NCI-H1436 (cell line): ENCODE measurements around the gene SRGAP3.

Source experiments
- DNase-seq: peaks from one replicate; lab custom pipeline; 2025; lab: John Stamatoyannopoulos, UW

Gene SRGAP3

DNA sequence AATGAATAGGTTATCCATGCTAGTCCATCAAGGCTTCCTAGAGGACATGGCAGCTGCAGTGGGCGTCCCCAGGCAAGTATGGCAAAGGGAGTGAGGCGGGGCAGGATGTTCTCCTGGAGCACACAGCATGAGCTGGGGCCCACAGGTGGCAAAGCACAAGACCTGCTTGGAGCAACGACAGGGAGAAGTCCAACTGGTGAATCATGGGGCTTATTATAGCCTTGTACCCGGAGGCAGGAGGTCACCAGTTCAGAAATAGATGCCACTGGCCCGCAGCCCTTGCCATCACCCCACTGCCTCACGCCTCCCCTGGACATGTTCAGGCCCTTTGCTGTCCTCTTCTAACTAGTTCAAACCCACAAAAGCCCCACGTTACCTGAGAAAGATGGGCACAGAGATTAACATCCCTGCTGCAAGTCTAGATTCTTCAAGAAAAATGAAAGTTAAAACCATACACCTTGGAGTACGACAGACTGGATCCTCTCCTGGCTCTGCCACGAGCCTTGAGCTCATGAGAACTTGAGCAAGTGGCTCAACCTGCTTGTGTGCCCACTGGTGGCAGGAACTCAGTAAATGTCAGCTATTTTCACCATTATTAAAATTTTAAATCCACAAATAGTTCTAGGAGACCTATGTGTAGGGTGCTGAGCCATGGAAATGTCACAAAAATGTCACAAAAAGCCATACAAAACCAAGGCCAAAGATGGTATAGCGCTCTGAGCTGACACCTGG is 1.8 kb upstream of the SRGAP3 start:
- no peak for DNase-seq

DNA sequence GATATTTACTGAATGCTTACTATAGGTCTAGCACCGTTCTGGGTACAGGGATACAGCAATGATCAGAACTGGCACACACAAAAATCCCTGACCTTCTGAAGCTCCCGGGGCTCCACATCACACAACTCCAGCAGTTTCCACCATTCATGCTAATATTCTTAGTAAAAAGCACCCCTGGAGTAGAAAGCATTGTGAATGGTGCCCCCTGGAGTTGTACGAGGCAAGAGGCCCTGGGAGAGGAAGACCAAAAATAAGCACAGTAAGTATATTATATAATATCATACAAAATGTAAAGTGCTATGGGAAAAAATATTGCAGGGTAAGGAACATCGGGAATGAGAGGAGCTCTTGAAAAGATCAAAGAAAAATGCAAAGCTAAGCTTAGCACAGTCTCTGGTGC is 790 bp upstream of the SRGAP3 start:
- DNase-seq: no peak

DNA sequence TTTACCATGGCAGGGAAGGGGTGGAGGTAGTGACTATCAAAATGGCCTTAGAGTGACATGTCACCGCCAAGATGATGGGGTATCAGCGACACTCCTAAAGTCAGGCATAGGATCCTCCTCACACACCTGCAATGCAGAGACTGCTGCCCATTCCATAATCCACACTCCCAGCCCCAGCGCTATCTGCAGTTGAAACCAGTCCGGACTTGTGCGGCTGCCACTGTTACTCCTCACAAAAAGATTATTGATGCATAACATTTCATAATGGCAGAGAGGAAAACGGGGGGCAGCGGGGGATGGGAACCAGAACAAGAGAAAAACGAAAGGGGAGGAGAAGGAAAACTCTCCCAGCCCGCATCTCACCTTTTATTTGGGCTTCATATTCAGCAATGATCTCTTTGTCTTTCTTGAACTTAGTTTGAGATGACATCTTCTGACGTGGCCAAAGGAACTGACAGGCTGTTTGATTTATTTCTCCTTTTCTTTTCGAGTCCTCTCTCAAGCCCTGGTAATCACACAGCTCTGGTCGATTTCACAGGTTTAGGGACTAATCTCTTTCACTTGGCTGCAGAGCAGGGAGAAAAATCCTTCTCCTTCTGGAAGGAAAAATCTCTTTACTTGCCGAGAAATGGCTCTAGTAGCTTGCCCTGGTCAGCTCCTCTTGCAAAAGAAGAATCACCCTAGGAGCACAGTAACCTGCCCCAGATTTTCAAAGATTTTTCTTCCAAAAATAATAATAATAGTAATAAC is 749 bp downstream of the SRGAP3 start:
- no peak for DNase-seq

DNA sequence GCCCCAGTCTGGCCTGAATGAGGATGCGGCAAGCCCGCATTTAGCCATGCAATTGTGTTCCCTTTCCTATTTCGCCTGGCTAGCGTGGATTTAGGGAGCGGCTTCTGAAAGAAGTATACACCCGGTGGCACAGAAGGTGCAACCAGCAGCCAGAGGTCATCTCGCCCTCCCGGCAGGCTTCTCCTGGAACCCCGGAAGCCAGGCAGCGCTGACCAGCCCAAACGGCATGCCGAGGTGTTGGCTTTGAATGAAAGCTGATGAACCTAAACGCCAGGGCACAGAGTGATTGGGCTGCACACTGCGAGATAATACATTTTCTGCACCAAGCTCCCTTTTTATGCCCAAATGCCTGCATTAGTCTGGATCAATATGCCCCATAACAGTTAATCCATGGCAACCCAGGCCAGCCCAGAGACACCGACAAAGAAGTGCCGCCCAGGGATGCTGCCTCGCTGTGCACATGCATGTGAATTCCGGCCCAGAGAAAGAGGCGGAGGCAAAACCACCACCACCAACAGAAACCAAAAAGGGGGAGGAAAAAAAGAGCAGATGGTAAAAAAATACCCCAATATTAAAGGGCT is 1.4 kb downstream of the SRGAP3 start:
- DNase-seq: no peak

DNA sequence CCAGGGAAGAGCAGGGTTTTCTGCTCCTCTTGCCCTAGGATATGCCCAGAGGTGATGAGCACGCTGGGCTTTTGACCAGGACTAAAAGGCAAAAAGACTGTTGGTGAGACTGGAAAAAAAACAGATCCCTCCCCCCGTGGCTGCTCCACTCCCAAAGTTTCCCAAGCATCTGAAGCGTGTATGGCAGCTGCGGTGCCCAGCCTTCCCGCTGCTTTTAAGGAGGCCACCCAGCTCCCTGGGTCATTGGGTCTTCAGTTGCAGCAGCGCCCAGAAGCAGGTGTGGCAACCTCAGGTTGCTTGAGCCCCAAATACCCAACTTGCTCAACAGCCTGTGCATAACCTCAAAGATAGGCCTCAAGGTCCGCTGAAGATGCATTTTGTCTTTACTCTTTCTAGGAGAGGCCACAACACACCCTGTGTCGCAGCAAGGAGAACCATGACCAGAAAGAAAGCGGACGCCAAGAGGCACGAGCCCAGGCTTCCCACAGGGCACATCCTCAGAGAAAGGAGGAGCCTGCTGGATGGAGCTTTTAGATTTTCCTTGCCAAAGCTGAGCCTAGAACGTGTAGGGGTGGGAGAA is 2.0 kb downstream of the SRGAP3 start:
- DNase-seq: no peak

DNA sequence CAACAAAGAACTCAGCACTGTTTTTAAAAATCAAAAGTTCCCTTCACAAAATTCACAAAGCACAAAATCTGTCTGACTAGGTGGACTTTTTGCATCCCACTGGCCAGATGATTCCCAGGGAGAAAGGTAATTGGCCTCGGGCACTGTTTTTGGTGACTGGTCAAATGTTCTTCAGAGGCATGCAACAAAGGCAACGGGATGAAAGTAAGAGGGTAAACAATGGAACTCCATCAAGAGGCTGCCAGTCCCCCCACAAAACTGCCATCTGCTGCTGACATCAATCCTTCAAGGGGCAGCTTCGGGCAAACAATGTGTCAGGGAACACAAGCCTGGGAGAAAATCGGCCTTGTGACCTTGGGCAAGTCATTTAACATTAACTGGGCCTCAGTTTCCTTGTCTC is 3.3 kb downstream of the SRGAP3 start:
- DNase-seq: no peak

DNA sequence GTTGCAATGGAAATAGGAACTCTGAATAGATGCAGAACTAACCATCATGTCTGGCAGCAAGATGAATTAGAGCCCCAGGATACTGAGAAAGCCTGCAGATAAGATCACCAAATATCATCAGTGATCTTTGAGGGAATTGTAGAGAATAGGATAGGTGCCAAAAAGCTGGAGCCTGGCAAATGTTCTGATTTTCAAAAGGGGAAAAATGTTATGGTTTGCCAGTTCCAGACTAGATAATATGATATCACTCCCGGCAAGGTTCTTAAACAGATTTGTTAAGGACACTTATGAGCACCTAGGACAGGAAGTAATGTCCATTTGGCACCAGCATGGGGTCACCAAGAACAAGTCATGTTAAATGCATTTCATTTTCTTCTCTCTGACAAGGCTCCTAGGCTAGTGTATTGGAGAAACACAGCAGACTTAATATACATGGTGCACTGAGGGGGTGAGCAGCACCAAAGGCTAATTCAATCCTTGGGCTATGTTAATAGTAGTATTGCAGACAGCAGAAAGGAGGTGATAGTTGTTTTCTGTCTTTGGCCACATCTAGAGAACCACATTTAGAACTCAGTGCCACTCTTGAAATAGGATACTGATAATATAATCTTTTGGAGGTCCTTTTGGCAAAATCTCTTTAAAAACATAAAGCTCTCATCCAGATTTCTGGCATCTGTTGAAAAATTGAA is 4.8 kb downstream of the SRGAP3 start:
- no peak for DNase-seq

DNA sequence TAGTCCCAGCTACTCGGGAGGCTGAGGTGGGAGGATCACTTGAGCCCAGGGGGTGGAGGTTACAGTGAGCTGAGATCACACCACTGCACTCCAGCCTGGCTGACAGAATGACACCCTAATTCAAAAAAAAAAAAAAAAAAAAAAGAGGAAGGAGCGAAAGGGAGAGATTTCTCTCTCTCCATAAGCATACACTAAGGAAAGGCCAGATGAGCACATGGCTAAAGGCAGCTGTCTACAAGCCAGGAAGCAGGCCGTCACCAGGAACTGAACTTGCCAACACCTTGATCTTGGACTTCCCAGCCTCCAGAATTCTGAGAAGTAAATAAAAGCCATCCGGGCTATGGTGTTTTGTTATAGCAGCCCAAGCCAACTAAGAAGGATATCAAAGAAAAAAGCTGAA is 7.5 kb downstream of the SRGAP3 start:
- DNase-seq: no peak

DNA sequence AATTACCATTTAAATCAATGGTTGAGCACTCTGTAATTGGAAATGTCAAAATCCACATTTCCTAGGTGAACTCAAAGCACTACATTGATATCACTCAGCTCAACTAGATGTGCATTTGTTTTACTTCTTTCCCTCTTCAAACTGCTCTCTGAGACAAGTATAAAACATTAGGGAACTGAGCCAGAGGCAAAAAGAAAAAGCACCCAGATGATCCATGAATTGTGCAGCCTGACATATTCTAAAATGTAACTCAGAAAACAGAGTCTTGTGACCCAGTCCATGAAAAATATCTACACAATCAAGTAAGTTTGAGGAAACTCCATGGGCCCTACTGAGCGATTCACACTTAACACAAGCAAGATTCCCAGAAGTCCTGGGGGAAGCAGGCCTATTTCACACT is 9.8 kb downstream of the SRGAP3 start:
- no peak for DNase-seq

DNA sequence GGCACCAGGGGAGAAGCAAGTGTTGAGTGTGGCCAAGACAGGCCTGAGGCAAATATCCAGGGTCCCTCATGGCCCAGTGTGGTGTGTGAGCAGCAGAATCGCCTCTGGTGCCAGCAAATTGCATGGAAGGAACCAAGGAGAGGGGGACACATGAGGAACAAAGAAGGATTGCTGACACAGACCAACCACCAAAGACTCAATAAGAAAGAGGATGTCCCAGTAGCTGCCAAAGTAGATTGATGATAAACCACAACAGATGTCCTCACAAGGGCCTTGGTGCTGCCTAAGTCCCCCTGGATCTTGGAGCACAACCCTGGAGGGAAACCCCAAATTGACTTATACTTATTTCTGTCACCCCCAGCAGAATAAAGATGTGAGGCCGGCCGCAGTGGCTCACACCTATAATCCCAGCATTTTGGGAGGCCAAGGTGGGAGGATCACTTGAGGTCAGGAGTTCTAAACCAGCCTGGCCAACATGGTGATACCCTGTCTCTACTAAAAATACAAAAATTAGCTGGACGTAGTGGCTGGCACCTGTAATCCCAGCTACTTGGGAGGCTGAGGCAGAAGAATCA is 10.6 kb downstream of the SRGAP3 start:
- DNase-seq: no peak

DNA sequence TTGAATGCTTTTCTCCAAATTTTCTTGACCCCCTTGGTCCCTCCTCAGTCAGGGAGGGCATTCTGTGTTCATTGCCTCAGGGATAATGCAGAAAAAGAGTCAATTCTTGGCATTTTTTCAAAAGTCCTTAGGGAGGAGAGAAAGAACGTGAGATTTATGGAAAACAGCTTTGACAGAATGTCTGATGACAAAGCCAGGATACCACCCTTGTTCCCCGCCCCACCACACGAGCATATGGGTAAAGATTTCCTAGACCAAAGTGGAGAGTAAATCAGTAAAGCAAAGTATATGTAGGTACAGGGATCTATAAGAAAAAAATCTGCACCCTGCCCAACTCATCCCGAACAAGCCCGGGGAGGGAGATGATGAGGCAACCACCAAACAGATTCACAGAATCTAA is 11.2 kb downstream of the SRGAP3 start:
- no peak for DNase-seq

DNA sequence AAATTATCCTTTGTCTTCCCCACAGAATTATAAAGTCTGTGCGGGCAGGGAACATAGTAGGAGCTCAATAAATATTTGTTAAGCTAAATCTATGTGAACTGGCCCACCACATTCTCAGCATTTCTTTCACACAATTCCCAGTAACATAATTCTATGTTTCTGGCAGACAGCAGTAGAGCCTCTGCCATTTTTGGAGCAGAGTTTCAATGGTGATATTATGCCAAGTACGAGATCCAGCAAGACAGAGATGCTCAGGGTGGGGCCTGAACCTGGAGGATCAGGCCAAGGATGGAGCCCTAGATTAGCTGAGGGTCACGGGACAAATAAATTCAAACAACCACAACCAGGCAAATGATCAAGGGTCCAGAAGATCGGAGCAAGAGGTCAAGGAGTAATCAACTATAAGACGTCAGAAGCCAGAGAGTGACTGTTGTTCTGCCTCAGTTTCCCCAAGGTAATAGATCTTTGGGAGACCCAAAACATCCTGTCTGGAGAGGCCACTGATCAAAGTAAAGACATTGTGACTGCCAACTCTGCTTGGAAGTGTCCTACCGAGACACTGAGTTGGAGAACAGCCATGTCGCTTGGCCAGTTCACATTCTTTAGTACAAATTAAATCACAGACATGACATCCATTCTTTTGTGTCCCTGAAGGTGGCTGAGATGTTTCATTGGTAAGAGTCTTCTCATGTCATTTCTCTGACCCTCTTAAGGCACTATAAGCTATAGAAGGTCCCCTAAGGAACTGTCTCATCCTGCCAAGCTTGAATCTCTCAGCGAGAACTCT is 15.4 kb downstream of the SRGAP3 start:
- no peak for DNase-seq

DNA sequence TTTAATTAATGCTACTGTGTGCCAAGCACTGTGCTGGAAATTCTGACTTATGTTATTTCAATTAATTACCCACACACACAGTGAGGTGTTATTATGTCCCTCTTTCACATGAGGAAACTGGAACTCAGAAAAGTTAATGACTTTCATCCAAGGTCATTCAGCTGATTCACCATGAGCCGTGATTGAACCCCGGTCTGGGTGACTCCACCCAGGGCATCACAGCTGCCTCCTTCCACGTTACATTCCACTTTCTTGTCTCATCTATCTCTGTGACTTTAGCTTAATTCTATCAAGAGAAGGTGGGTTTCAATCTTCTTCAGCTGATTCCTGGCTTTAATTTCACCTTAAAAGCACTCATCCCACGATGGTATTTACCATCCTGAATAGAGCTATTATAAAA is 16.3 kb downstream of the SRGAP3 start:
- no peak for DNase-seq

DNA sequence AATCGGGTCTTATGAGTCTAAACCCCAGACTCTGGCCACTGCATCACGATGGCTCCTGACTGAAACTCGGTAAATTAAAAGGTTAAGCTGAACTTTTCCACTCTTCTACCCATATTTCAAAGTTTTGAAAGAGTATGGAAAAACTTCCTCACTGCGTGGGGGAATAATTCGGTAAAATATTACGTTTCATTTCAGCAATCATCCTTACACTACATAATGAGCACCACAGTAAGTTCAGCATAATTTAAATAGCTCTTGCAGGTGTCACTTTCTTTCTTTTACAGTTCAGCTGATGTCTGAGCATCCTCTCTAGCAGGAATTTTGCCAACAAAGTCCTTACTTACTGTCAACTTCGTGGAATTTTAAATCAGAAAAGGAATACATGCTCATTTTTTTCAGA is 17.5 kb downstream of the SRGAP3 start:
- no peak for DNase-seq

DNA sequence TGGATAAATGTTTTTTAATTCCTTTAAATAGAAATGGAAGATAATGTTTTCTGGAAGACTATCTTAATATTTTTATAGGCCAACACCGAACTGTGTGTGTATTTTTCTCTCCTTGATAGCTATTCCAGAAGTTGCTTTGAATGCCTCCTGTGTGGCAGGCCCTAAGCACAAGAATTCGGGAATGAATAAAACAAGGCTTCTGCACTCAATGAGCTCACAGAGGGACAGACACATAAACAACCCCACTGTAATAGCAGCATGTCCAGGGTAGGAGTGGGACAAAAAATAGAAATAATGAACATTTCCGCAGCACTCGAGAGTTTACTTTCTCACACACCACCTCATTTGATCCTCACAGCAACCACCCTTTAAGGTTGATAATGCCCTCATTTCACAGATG is 18.0 kb downstream of the SRGAP3 start:
- DNase-seq: no peak

DNA sequence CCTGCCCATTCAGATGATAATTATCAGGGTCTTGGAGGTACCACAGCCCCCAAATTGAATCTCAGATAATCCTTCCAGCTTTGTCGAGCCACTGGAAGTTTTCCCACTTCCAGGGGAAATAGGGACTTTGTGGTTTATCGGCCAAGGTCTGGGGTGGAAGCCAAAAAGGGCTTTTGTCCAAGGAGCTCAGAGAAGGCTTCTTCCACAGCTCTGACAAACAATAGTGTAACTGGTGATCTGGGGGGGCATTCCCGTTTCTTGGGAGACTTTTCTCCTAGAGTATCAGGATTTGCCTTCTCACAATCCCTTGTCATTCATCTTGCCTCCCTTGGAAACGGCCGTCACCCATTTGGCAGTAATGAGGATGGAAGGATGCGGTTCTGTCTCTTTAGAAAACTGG is 18.4 kb downstream of the SRGAP3 start:
- DNase-seq: no peak

DNA sequence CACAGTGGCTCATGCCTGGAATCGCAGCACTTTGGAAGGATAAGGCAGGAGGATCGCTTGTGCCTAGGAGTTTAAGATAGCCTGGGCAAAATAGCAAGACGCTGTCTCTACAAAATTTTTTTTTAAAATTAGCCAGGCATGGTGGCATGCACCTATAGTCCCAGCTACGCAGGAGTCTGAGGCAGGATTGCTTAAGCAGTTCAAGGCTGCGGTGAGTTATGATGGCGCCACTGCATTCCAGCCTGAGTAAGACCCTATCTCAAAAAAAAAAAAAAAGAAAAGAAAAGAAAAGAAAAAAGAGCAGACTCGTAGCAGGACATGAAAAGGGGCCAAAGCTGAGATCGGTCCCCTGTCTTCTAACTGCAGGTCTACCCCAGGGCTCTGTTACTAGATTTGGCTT is 18.9 kb downstream of the SRGAP3 start:
- no peak for DNase-seq

DNA sequence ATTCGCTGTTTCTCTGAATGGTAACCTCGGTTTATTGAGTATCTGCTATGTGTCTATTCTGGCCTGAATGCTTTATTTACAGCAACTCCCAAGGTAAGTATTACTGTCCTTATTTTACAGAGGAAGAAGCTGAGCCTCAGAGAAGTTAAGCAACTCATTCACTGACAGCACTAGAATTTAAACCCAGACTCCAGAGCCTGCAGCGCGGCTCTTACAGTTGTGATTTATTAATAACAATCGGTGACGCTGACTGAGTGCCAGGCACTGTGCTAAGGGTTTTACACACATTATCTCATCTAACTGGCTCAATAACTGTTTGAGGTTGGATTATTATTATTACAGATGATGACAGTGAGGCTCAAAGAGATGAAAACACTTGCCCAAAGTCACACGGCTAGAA is 19.6 kb downstream of the SRGAP3 start:
- no peak for DNase-seq

DNA sequence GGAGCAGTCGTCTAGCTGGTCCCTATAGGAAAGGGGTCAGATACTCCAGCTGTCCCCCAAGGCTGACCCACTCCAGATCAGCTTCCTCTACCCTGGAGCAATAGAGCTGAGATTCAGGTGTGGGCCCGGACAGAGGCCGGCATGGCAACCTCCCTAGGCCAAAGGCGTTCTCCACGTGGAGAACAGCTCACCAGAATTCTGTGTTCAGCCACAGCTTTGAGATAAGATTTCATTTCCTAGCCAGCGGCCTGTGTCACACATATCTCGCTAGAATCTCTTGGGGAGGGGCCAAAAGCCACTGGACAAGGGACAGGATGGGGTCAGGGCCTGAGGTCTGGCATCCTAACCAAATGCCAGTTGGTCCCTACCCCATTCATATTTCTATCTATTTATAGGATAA is 20.1 kb downstream of the SRGAP3 start:
- DNase-seq: no peak

DNA sequence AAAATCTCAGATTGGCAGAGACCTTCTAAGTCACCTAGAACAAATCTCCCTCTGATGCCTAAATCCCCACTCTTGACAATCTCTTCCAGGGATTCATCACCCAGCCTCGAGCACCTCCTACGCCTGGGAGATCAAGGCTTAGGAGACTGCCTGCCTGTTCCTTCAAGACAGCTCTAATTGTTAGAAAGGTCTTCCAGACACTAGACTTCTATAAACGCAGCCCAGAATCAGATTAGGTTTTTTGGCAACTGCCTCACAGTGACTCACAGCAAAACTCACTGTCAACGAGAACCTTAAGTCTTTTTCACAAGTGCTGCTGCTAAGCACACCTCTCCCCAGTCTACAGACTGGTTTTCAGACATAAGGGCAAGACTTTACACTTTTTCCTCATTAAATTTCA is 23.1 kb downstream of the SRGAP3 start:
- no peak for DNase-seq

DNA sequence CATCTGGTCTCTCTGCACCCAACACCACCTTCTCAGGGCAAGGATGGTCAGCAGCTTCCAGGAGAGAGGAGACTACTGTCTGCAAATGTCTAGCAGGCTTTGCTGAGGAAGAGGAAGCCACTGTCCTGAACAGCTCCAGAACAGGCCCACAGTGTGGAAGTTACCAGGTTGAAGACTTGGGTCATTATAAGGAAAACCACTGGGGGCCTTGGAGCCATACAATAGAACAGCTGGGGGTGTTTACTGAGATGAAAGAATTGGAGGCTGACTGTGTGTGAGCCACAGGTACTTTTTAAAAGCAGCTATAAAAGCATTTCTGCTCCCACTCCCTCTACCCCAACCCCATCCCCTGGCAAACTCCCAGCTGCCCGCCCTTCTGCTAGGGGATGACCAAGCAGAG is 24.2 kb downstream of the SRGAP3 start:
- DNase-seq: no peak
